NCI-H1417 (cell line): ENCODE measurements around the gene CD300H.

ENCODE experiments used
- DNase-seq, 3 experiments: peaks; one replicate each; lab custom pipeline; 2025; lab: John Stamatoyannopoulos, UW

CD300H gene

GRCh38 chr17:74549343-74549742 is 18.0 kb downstream of the CD300H start:
- DNase-seq: no peak

DNA sequence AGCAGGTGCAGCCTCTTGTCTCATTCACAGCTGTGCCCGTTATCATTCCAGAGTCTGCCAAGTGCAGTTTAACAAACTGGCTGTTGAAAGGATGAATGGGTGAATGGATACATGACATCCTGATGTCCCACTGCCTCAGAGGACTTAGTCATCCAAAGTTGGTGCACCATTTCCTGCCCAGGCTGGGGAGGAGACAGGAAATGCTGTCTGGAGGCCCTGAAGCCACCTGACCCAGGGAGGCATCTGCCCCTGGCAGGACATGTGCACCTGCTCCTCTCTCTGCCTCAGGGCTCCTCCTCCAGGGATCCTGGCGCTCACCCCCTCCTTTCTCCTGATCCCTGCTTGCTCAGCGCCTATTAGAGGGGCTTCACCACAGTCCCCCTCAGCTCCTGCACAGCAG is 19.6 kb downstream of the CD300H start:
- DNase-seq: peak in 1 of 3 experiments; percentile 35

GRCh38 chr17:74547264-74547663 is 20.0 kb downstream of the CD300H start:
- DNase-seq: no peak

- no peak for DNase-seq
These were observed 20.7 kb downstream of the CD300H start for GRCh38 chr17:74546586-74546985.

GRCh38 chr17:74545843-74546230 is 21.5 kb downstream of the CD300H start, which contains the start of gene CD300C:
TSS of gene CD300C (minus strand) at chr17:74546115. CDS start at chr17:74545782, 333 bp downstream.
- no peak for DNase-seq

DNA sequence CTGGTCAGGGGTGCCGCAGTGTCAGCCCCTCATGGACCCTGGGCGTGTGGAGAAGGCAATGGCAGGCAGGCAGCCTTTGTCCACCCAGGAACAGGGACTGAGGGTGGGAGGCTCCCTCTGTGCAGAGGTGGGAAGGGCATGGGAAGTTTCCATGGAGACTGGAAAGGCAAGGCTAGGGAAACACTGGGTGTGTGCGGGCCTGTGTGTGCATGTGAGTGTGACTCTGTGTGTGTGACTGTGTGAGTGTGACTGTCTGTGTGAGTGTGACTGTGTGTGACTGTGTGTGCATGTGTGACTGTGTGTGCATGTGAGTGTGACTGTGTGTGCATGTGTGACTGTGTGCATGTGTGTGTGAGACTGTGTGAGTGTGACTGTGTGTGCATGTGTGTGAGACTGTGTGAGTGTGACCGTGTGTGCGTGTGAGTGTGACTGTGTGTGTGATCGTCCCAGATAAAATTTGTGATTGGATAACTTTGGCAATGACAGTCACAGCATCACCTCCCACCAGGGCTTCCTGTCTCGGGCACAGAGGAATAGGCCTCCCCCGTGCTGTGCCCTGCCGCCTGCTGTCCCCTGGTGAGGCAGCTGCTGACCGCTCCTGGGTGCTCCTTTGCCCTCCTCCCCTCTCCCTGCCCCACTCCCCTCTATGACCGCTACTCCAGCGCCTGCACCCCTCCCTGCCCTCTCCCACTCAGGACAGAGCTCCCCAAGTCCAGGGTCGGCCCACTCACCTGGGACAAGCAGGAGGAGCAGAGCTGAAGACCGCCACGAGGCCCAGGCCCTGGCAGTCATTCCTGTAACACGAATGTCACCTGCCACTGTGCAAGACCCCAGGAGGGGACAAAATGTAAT is 22.1 kb downstream of the CD300H start:
- DNase-seq: no peak

DNA sequence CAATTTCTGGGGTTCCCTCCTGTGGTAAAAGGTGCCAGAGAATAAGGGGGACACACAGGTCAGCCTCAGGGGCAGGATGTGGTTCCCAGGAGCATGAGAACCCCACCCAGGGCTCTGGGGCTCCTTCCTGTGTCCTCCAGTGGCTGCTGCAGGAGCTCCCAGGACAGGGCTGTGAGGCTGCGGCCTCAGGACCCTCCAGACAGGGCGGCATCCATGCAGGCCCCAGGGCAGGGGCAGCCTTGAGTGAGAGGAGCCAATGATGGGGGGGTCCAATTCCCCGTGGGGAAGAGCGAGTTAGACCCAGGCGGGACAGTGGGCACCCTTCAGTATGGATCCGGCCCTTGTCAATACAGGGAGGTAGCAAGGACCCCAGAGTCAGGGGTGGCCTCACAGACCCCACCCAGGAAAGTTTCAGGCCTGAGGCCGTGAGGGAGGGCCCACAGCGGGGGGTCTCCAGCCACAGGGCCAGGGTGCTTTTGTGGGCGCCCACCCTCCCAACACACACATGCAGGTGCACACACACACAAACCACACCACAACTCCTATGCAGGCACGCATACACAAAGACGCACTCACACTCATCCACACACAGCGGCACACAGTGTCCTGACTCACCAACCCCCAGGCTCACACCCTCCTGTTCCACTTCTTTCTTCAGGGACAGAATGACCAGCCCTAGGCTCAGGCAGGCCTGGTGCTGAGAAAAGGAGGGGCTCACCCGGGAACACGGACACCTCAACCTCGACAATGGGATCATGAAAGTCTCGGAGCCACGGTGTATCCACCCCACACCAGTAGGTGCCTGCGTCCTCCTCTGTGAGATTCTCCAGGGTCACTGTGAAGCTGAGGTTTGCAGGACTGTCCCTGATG is 23.2 kb downstream of the CD300H start:
- DNase-seq: no peak

DNA sequence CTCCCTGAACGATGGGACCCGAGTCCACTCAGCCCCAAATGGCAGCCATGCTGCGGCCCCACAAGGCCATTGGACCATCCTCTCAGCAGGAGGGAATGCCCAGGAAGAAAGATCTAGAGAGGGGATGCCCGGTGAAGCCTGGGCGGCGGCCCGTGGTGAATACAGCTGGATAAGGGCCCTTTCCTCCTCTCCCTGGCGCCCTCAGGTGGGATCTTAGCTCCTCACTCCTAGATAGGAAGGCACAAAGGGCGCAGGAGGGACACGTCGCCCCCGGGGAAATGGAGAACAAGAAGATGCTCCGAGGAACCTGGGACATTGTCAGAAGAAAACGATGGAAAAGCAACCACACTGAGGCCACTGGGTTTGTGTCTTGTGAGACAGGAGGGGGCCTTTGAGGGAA is 23.9 kb downstream of the CD300H start:
- no peak for DNase-seq

GRCh38 chr17:74542727-74543383 is 24.5 kb downstream of the CD300H start:
- DNase-seq: no peak

DNA sequence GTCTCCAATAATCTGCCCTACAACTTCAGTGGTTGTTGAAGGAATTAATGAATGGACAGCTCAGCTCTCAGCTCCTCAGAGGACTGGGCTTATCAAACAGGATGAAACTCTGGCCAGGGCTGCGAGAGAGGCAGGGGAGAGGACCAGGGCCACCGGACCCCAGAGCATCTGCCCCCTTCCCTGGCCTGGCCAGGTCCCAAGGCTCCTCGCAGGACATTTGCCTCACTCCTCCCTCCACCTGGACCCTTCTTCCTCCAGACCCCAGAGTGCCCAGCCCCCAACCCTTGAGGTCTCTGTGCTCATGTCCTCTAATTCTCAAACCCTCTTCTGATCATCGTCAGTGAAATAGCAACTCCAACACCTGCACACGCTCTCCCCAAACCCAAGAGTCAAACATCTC is 25.1 kb downstream of the CD300H start:
- no peak for DNase-seq

- DNase-seq: no peak
These were observed 25.9 kb downstream of the CD300H start for GRCh38 chr17:74541176-74542111.

GRCh38 chr17:74539281-74539820 is 28.0 kb downstream of the CD300H start:
- DNase-seq: no peak

DNA sequence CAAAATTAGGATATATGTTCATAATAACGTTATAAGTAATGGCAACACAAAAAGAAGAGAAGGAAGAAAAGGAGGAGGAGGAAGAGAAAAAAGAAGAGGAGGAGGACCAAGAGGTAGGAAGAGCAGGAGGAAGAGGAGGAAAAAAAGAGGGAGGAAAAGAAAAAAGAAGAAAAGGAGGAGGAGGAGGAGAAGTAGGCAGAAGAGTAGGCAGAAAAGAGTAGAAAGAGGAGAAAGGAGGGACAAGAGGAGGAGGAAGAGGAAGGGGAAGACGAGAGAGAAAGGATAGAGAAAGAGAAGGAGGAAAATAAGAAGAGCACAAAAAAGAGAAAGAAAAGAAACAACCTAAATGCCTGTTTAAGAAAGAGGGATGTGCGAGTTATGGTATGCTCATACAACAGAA is 30.4 kb downstream of the CD300H start:
- no peak for DNase-seq

- DNase-seq: no peak
These were observed 35.2 kb downstream of the CD300H start for GRCh38 chr17:74532115-74532514.

- DNase-seq: no peak
These were observed 36.0 kb downstream of the CD300H start, which contains the start of gene CD300LB for GRCh38 chr17:74531231-74531761. TSS of gene CD300LB (minus strand) at chr17:74531475. CDS start at chr17:74531350, 125 bp downstream.

DNA sequence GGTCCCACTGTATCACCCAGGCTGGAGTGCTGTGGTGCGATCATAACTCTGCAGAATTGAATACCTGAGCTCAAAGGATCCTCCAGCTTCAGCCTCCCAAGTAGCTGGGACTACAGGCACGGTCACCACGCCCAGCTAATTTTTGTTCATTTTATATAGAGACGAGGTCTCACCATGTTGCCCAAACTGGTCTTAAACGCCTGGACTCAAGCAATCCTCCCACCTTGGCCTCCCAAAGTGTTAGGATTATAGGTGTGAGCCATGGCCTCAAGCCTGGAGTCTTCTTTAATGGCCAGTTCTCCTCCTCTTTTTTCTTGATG is 36.5 kb downstream of the CD300H start:
- DNase-seq: no peak

DNA sequence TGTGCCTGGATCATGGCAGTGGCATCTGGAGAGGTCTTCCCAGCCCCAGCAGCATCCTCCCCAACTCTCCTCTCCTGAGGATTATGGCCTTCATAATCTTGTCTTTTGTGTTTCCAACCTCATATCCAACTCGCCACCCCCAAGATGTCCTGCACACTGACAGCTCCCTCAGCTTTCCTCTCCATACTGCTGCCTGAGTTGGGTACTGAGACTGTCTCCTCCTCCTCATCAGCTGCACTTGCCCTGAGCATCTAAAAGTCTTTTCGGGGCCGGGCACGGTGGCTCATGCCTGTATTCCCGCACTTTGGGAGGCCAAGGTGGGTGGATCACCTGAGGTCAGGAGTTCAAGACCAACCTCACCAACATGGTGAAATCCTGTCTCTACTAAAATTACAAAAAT is 38.1 kb downstream of the CD300H start:
- DNase-seq: no peak

GRCh38 chr17:74528491-74529199 is 38.7 kb downstream of the CD300H start:
- no peak for DNase-seq

- DNase-seq: no peak
These were observed 39.6 kb downstream of the CD300H start for GRCh38 chr17:74527756-74528155.

- no peak for DNase-seq
These were observed 40.2 kb downstream of the CD300H start for GRCh38 chr17:74527081-74527480.
